Stimulated activated CD4-positive, alpha-beta T cell treated with anti-CD3 and anti-CD28 coated beads, Interleukin-15, amount 100 ng/mL, for 24 hours (primary cell): ENCODE measurements around the gene PANX2.
"Not testable (repeated sequence)": the region's sequence is repeated elsewhere in the genome, so short reads cannot be mapped to it uniquely, and the experiment has no call there.

Source experiments
- DNase-seq: peaks from one replicate; pipeline ENCODE4 v3.0.0-alpha.2; 2020

The PANX2 gene

DNA sequence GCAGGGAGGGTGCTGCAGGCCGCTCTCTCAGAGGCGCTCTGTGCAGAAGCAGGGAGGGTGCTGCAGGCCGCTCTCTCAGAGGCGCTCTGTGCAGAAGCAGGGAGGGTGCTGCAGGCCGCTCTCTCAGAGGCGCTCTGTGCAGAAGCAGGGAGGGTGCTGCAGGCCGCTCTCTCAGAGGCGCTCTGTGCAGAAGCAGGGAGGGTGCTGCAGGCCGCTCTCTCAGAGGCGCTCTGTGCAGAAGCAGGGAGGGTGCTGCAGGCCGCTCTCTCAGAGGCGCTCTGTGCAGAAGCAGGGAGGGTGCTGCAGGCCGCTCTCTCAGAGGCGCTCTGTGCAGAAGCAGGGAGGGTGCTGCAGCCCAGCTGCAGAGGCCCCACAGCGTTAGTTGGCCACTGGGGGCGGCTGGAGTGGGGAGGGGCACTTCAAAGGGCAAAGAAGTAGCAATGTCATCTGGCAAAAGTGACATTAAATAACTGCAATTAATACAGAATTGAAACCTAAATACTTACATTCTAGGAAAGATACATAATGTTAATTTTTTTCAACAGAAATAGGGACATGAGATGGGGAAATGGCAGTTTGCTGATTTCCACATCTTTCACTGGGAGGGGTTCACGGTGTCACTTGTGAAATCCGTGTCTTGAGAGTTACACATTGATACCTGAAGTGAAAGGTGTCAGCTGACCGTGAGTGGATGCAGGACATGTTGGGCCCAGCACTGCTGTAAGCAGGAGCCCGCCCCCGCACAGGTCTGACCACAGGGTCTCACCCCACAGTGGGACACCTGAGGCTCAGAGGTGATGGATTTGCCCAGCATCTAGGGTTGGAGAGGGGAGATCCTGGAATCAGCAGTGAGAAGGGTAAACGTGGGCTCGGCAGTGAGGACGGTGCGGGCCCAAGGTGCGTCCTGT lies 23.0 kb upstream of the PANX2 start:
- not testable (repeated sequence) for DNase-seq

DNA sequence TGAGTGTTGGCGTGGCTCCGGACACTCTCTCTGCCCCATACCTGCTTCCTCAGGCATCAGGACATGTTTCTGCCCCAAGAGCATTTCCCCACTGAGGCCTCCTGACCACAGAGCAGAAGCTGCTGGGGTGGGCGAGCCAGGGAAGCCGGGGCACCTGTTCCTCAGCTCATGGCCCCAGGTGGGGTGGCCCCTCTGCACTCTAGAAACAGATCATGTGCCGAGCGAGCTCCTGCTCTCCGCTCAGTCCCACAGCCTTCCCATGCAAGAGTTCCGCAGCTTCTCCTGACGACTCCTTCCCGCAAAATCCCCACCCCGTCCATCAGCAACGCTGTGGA lies 22.4 kb upstream of the PANX2 start:
- no peak for DNase-seq

DNA sequence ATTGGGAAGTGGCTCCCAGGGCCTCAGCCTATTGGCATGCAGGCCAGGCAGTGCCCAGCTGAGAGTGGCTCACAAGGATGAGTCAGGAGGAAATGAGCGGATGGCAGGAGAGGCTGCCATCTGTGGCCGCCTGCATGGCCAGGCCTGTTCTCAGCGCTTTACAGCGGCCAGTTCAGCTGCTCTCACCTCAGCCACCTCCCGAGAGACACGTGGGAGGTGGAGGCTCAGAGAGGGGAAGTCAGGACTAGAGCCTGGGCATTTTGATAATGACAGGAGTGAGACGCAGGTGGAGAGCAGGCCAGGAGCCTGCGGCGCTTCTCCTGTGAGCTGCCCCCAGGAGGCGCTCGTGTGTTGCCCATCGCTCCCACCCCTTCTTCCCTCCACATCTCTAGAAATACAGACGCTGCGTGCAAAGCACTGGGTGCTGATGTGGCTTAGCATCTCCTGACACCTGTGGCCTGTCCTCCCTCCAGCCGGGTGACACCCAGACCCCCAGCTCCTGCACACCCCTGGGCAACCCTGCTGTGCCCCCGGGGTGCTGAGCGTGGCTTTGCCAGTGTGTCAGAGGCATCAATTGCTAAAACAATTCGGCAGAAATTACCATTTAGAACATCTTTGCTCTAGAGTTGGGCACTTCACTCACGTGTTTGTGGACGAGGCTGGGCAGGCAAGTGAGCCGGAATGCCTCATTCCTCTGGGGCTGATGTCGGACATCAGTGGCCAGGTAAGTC lies 21.4 kb upstream of the PANX2 start:
- DNase-seq, result peak; percentile 78

GRCh38 chr22:50150161-50151129 lies 20.1 kb upstream of the PANX2 start:
- DNase-seq, result no peak

GRCh38 chr22:50151571-50152537 lies 18.7 kb upstream of the PANX2 start:
- no peak for DNase-seq

DNA sequence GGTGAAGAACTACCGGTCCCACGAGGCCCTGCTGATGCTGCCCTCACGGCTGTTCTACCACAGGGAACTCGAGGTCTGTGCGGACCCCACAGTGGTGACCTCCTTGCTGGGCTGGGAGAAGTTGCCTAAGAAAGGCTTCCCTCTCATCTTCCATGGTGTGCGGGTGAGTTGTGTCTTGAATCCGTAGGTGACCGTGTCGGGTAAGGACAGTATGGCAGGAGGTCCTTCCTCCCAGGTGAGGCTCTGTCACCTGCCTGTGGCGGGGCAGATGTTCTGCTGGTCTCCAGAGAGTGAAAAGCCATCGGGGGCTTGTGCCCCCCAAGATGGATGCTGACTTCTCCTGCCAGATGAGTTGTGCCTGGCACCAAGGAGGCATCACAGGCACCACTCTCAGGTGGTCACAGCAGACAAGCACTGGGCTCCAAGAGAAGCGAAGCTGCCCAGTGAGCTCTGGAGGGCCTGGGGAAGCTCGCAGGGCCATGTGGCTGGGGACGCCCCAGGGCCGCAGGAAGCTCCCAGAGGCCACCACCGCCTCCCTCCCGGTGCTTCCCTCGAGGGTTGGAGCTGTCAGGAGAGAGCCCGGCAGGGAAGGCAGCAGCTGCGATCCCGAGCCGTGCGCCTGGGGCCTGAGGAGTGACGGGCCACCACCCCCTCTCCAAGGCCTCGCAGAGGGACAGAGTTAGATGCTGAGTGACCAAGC lies 17.3 kb upstream of the PANX2 start:
- DNase-seq, result no peak

- no peak for DNase-seq
These were observed 16.8 kb upstream of the PANX2 start for GRCh38 chr22:50153756-50154140.

- no peak for DNase-seq
These were observed 12.7 kb upstream of the PANX2 start for GRCh38 chr22:50157709-50158375.

- no peak for DNase-seq
These were observed 9.6 kb upstream of the PANX2 start for GRCh38 chr22:50160947-50161346.

GRCh38 chr22:50161508-50162390 lies 8.8 kb upstream of the PANX2 start:
- no peak for DNase-seq

DNA sequence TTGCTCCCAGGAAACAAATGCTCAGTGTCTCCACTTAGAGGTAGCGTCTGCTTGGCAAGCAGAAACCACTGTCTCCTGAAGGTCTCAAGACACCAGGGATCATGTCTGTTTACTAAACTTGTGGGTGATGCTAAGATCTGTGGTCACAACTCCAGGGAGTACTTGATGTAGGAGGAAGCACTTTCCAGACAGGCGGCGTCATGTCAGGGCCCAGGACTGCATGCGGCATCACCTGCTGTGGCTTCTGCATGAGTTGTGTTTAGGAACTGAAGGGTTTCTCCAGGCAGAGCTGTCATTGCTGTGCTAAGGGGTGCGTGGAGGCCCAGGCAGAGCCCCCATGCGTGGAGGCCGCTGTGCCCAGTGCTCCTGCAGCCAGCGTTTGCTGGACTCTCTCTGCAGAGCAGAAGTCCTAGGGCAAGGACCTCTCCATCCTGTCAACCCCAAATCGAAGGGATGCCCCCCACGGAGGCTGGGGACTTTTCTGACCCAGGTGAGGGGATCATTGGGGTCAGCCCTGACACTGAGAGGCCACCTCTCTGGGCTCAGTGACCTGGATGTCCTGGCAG lies 8.1 kb upstream of the PANX2 start:
- DNase-seq, result no peak

- no peak for DNase-seq
These were observed 5.0 kb upstream of the PANX2 start for GRCh38 chr22:50165436-50166123.

DNA sequence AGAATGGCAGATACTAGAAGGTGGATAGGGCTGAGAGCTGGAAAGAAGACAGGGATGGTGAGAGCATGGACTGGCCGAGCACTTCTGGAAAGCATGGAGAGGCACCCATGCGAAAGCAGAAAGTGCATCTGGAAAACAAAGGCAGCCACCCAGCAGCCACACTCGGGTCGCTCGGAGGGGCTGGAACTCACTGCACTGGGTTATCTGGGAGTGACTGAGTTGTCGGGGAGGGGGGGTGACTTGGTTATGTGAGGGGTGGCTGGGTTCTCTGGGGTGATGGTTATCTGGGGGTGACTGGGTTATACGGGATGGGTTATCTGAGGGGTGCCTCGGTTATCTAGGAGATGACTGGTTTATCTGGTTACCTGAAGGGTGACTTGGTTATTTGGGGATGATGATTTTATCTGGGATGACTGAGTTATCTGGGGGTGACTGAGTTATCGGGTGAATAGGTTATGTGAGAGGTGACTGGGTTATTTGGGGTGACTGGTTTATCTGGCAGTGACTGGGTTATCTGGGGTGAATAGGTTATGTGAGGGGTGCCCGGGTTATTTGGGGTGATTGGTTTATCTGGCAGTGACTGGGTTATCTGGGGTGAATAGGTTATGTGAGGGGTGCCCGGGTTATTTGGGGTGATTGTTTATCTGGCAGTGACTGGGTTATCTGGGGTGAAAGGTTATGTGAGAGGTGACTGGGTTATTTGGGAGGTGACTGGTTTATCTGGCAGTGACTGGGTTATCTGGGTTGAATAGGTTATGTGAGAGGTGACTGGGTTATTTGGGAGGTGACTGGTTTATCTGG lies 2.6 kb upstream of the PANX2 start:
- DNase-seq, result no peak

GRCh38 chr22:50168490-50169180 lies 1.9 kb upstream of the PANX2 start:
- not testable (repeated sequence) for DNase-seq

DNA sequence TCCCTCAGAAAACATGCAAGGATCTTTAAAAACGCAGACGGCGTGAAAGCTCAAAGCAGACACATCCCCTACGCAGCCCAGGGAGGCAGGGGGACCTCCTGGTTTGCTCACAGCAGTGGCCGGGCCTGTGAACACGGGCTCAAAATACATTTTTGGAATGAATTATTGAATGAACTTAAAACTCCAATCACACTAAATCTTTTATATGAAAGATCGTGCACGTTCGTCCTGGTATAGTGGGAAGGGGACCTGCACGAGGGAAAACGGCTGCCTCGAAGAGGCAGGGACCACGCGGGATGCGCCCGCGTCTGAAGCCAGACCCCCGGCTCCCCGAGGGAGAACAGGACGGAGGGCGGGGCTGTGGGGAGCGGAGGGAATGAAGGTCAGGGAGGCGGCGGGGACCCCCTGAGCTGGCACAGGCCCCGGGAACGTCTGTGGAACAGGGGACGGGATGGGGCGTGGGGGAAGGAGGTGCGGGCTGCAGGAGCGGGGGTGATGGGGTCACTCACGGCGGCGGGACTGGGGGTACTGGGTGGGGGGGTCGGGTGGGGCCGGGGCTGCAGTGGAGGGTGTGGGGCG lies 1.3 kb upstream of the PANX2 start:
- no peak for DNase-seq

GRCh38 chr22:50169774-50170341 lies 673 bp upstream of the PANX2 start:
- peak; percentile 73 for DNase-seq
